Heart right ventricle (tissue), 16 donors: ENCODE measurements around the gene CPN2. TPM values are rescaled to one million over a fixed set of nuclear protein-coding genes. Genes with fewer than 3 reads are reported as not detected.

ENCODE experiments used
- ATAC-seq, 8 donors: fragments of 200-7000 bp; cut with Tn5 transposase; one replicate each; pipeline ENCODE4 v1.9.1; 2020; ENCODE audit warnings: mild to moderate bottlenecking in 8 of 8, moderate library complexity in 8 of 8, moderate number of reproducible peaks in 1 of 8
- DNase-seq, 2 donors: peaks; one replicate each; pipeline ENCODE4 v3.0.0-alpha.2; 2020
- H3K27ac ChIP-seq, 10 donors: fragments of 200-600 bp; sonication (generic) in 2 of 10; one replicate each; pipeline versions ENCODE4 v1.5.0 to v1.8.0; 2020 to 2022; ENCODE audit warnings: mild to moderate bottlenecking in 3 of 10
- H3K27me3 ChIP-seq, 7 donors: fragments of 200-600 bp; one replicate each; pipeline ENCODE4 v1.8.0; 2021 to 2022; ENCODE audit warnings: mild to moderate bottlenecking in 2 of 7
- H3K36me3 ChIP-seq, 9 donors: fragments of 200-600 bp; sonication (generic) in 1 of 9; one replicate each; pipeline versions ENCODE4 v1.5.0 to v1.8.0; 2020 to 2022; ENCODE audit warnings: mild to moderate bottlenecking in 2 of 9
- H3K4me1 ChIP-seq, 9 donors: fragments of 200-600 bp; sonication (generic) in 1 of 9; one replicate each; pipeline versions ENCODE4 v1.5.0 to v1.8.0; 2020 to 2022; ENCODE audit warnings: mild to moderate bottlenecking in 4 of 9
- H3K4me3 ChIP-seq, 10 donors: fragments of 200-600 bp; sonication (generic) in 2 of 10; one replicate each; pipeline versions ENCODE4 v1.5.0 to v1.8.0; 2020 to 2022; ENCODE audit warnings: mild to moderate bottlenecking in 7 of 10, moderate library complexity in 2 of 10
- H3K9me3 ChIP-seq, 11 donors: fragments of 200-600 bp in 10 of 11; sonication (generic) in 2 of 11; one replicate each; pipeline versions ENCODE4 v1.5.0 to v1.8.0; 2013 to 2022; ENCODE audit warnings: mild to moderate bottlenecking in 2 of 11, control low read depth in 1 of 11, moderate library complexity in 1 of 11
- WGBS, 2 donors: extraction: QIAGEN DNeasy Blood & Tissue Kit; methylation state at CpG; one replicate each; pipeline ENCODE4 v1.1.7; 2013; ENCODE audit warnings: inconsistent platforms in 1 of 2; 5-methylcytosine and 5-hydroxymethylcytosine counted together
- intact Hi-C, 10 donors: fragments of 100-400 bp; cut with DNase I; formaldehyde crosslinking; loops; one replicate each; pipeline versions ENCODE4 v1.11.1 to v1.14.2; 2022
- polyA plus RNA-seq, 2 donors: library from polyadenylated mRNA; stranded (reverse); fragments of 200-250 nt; gene quantifications; one replicate each; pipeline ENCODE4 v1.2.3, GENCODE V29; 2013
- total RNA-seq, 10 donors: library from RNA; stranded (reverse); fragmentation: NEBNext Ultra II Directional in 3 of 10; extraction: Animal tissue kit (Norgen Biotek cat#: 25700) in 3 of 10; gene quantifications; one replicate each; pipeline versions ENCODE4 v1.2.1 to v1.2.4, GENCODE V29; 2021 to 2023
- TF ChIP-seq, protein P1 (sequence below), 9 donors: fragments of 200-600 bp; sonication (generic) in 2 of 9; IDR thresholded peaks; one replicate each; pipeline versions ENCODE4 v1.5.0 to v1.8.0; 2021 to 2022; ENCODE audit warnings: antibody characterized with exemption in 9 of 9, mild to moderate bottlenecking in 5 of 9, moderate library complexity in 1 of 9
- donor health status: Arrhythmogenic right ventricular cardiomyopathy.
- donor health status: ischemic (EF 13 %, LVEDD 7.1; RV severe dilation, severe dysfunction).
- donor health status: healthy with polysubstance abuse.
- donor health status: DM: no; HTN: yes; CAD: no.
- donor health status: DM: no; HTN: no; CAD: no.
- donor health status: ischemic (EF 25% LVEDD 6.9; RV normal size, moderate dysfunction).
- donor health status: ischemic (EF 25% LVEDD 5.7; RV mildly dilated, moderate dysfunction).
- donor health status: healthy.
- donor health status: DM: yes; HTN: yes; CAD: no.
- donor health status: Ischemic cardiomyopathy.
- donor health status: ischemic (EF 35%, LVEDD 5.7; RV mildly dilated, moderate dysfunction).
- donor health status: nonischemic (EF 11% LVEDD 7.7; RV severe dilation, severe dysfunction).
- donor health status: DM: yes; HTN: yes; CAD: no.
- donor health status: PGD.
- donor health status: ischemic (EF 29% LVEDD 5.4; RV normal size, mild dysfunction).
- donor health status: nonischemic (EF 23%, LVEDD 6.1; RV moderate dilation, normal function).

CPN2 gene
- total and polyA plus RNA-seq, 12 donors, result 0.12 to 4.5 (median 1.5) TPM

- no peak overlapping the region for H3K27ac ChIP-seq
- peaks cover 0 to 30% (median 9%) of the 10 kb centered on the region in 7 donors for H3K27me3 ChIP-seq
- H3K4me1 ChIP-seq, result peaks cover 0 to 5% (median 0%) of the 10 kb centered on the region in 9 donors
- DNase-seq (no peak), ATAC-seq (no peak)
- 58 to 67% methylated on average over 5 of the region's 5 CpGs for WGBS, 2 donors
- H3K36me3 ChIP-seq, result no peaks in the 10 kb centered on the region
- H3K4me3 ChIP-seq, result no peak overlapping the region
- TF ChIP-seq, protein P1, sequence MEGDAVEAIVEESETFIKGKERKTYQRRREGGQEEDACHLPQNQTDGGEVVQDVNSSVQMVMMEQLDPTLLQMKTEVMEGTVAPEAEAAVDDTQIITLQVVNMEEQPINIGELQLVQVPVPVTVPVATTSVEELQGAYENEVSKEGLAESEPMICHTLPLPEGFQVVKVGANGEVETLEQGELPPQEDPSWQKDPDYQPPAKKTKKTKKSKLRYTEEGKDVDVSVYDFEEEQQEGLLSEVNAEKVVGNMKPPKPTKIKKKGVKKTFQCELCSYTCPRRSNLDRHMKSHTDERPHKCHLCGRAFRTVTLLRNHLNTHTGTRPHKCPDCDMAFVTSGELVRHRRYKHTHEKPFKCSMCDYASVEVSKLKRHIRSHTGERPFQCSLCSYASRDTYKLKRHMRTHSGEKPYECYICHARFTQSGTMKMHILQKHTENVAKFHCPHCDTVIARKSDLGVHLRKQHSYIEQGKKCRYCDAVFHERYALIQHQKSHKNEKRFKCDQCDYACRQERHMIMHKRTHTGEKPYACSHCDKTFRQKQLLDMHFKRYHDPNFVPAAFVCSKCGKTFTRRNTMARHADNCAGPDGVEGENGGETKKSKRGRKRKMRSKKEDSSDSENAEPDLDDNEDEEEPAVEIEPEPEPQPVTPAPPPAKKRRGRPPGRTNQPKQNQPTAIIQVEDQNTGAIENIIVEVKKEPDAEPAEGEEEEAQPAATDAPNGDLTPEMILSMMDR (IDR thresholded peaks at IDR 0.05), result no peak
- H3K9me3 ChIP-seq, result no peaks in the 10 kb centered on the region
- intact Hi-C loops, result loop anchor here in 6 of 10 donors (5.0 to 10.0 kb wide), 6 partner anchors 57 to 675 kb away; partner anchors contain the start of gene GP5 (in 1 of the 6)
Measured at GRCh38 chr3:194339840-194340239, 11.3 kb downstream of the CPN2 start.

DNA sequence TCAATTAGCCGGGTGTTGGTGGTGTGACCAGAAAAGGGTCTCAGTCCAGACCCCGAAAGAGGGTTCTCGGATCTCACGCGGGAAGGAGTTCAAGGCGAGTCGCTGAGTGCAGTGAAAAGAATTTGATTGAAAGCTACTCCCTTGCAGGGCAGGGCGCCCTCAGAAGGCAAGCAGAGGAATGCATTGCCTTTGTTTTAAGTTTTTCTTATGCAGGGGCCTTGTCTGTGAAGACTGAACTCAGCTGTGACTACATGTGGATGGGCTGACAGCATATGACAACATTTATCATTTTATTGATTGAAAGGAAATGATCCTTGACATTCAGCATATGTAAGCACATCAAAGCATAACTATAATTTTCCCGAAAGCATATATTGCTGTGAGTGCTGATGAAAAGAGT is 11.8 kb downstream of the CPN2 start:
- WGBS, 2 donors, result 83 to 87% methylated on average over 9 of the region's 9 CpGs

GRCh38 chr3:194337965-194338753 is 13.0 kb downstream of the CPN2 start:
- no peak for DNase-seq
- TF ChIP-seq, protein P1 (IDR thresholded peaks at IDR 0.05), result no peak
- no peak overlapping the region for H3K4me3 ChIP-seq
- H3K36me3 ChIP-seq, result no peaks in the 10 kb centered on the region
- 81 to 90% methylated on average over 13 of the region's 13 CpGs for WGBS, 2 donors
- no peak for ATAC-seq
- peaks cover 0 to 31% (median 15%) of the 10 kb centered on the region in 7 donors for H3K27me3 ChIP-seq
- peaks cover 0 to 10% (median 5%) of the 10 kb centered on the region in 9 donors for H3K4me1 ChIP-seq
- intact Hi-C loops, result loop anchor here in 5 of 10 donors (5.0 to 10.0 kb wide), 5 partner anchors 59 to 287 kb away; partner anchors contain the start of gene GP5 (in 1 of the 5)
- no peaks in the 10 kb centered on the region for H3K9me3 ChIP-seq
- no peak overlapping the region for H3K27ac ChIP-seq

More for the DNA sequence above, 11.8 kb downstream of the CPN2 start:
- Histone ChIP-seq H3K9me3 (no peaks in the 10 kb centered on the region), H3K27me3 (peaks cover 0 to 29% (median 12%) of the 10 kb centered on the region in 7 donors), H3K36me3 (no peaks in the 10 kb centered on the region), H3K4me3 (no peak overlapping the region), H3K4me1 (peaks cover 0 to 5% (median 0%) of the 10 kb centered on the region in 9 donors), H3K27ac (no peak overlapping the region)
- DNase-seq, result no peak
- TF ChIP-seq, protein P1 (IDR thresholded peaks at IDR 0.05), result no peak
- intact Hi-C loops, result loop anchor here in 5 of 10 donors (5.0 to 10.0 kb wide), 5 partner anchors 58 to 285 kb away; partner anchors contain the start of gene GP5 (in 1 of the 5)
- ATAC-seq, result no peak

DNA sequence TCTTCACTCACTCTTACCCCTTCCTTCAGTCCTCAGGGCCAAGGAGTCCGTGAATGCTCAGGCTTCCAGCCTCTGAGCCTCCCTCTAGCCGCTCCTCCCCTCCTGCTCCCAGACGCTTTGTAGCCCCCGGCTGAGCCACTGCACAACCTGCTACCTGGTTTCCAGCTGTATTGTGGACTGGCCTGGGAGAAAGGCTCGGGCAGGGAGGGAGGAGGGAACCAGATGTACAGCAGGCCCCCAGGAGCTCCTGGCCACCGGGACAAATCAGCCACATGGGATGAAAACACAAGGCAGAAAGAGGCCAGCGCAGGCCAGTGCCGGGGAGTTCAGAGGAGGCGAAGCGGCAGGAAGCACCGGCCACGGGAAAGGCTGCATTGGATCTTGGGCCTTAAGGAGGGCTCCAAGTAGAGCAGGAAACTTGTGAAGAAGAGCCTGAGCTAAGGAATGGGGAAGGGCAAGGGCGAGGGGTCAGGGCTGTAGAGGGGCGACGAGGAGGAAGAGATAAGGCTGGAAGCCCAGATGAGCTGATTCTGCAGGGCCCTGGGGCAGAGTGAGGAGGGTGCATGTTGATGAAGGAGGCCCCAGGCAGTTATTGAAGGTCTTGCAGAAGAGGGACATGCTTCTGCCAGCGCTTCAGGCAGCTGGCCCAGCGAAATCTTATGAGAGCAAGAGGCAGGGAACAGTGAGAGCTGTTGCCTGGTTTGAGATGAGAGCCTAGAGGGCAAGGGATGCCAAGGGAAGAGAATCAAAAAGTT is 14.3 kb downstream of the CPN2 start:
- Histone ChIP-seq H3K27me3 (peaks cover 0 to 37% (median 28%) of the 10 kb centered on the region in 7 donors), H3K4me1 (peaks cover 0 to 11% (median 7%) of the 10 kb centered on the region in 9 donors), H3K4me3 (no peak overlapping the region), H3K27ac (no peak overlapping the region), H3K9me3 (no peaks in the 10 kb centered on the region), H3K36me3 (no peaks in the 10 kb centered on the region)
- no peak for DNase-seq
- ATAC-seq, result no peak
- WGBS, 2 donors, result 75 to 79% methylated on average over 17 of the region's 17 CpGs
- TF ChIP-seq, protein P1 (IDR thresholded peaks at IDR 0.05), result no peak
- intact Hi-C loops, result loop anchor here in 5 of 10 donors (5.0 to 10.0 kb wide), 5 partner anchors 61 to 288 kb away; partner anchors contain the start of gene GP5 (in 1 of the 5)
